ENCODE measurements around the gene MB21D2.

The MB21D2 gene

DNA sequence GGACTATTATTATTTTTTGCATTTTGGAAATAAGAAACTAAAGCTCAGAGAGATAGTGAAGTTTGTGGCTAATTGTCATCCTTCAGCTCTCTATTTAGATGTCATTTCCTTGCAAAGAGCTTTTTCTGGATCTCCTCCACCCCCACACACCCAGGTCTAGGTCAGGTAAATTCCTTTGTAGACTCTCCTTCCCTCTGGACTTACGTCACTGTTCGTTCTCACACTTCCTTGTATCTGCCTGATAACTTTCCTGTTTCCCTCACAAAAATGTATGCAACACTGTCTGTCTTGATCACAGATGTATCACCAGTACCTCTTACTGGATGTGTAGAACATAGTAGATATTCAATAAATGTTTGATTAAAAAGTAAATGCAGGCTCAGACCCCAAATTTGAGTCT lies 6.1 kb upstream of the MB21D2 start:
- DNase-seq (ENCODE audit: low spot score) = no peak

DNA sequence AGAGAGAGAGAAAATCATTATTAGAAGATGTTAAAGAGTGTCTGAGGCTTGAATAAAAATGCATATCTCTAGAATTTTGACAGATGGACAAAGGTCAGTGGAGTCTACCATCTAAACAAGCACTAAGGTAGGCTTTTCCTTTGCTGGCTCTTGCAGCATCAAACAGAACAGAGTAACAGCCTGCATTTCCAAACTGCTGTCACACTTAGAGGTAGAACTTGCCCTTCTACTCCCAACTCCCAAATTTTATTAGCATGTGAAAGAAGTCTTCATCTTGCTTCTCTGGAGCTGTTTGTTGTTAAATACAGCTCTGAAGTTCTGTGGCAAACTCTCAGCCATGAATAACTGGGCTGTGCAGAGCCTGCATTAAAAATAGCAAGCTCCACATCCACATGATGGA lies 4.1 kb upstream of the MB21D2 start:
- DNase-seq (ENCODE audit: low spot score) = no peak

DNA sequence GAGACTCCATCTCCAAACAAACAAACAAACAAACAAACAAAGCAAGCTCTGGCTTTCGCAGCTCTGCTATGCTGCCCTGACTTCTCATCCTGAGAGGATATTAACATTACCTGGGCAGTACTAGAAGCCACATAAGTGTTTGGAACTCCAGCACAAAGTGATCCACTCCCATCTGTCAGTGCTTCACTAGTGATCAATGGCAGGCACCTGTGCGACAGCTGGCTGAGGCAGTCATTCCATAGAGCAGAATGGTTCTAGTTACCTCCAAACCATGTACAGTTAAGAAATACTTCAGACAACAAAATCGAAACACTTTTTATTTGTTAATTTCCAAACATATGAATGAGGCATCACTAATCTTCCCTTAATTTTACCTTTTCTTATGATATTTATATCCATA lies 2.8 kb upstream of the MB21D2 start:
- DNase-seq (ENCODE audit: low spot score) = no peak

DNA sequence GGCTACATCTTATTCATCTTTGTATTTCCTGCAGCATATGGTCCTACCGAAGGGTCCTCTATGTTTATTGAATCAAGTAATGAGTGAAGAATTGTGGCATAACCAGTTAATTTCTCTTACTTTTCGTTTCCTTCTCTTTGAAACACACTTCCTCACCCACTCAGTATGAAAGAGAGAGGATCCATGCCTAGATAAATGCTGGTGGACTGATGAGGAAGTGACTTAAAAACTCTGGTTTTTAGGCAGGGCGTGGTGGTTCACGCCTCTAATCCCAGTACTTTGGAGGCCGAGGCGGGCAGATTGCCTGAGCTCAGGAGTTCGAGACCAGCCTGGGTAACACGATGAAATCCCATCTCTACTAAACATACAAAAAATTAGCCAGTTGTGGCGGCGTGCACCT lies 2.2 kb upstream of the MB21D2 start:
- no peak for DNase-seq (ENCODE audit: low spot score)

DNA sequence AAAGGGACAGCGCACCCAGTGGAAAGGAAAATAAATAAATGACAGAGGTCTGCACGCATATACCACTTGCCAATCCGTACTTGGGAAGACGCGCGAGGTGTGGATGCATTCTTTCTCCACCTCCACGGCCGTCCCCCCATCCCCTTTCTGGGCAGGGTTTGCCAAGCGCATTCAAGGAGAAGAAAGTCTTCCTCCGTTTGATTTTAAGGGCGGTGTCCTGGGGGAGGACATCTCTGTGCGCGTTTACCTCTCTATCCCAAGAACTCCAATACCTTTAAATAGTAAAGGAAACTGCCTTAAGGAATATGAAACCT lies 576 bp upstream of the MB21D2 start:
- DNase-seq (ENCODE audit: low spot score) = no peak

DNA sequence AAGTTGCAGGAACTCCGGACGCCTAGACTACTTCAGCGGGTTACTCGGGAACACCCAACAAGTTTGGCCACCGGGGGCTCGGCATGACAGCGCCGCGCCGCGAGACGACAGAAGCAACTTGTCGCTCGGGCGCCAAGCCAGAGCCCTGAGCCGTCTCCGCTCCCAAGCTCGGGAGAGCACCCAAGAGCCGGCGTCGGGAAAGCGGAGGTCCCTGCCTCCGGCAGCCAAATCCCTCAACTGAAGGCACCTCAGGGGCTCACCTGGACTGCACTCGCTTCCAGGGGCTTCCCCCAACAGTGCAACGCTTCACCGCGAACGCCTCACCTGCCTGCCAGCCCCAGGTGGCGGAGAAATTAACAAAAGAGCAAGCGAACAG lies 640 bp downstream of the MB21D2 start:
- peak; percentile 52 for DNase-seq (ENCODE audit: low spot score)

DNA sequence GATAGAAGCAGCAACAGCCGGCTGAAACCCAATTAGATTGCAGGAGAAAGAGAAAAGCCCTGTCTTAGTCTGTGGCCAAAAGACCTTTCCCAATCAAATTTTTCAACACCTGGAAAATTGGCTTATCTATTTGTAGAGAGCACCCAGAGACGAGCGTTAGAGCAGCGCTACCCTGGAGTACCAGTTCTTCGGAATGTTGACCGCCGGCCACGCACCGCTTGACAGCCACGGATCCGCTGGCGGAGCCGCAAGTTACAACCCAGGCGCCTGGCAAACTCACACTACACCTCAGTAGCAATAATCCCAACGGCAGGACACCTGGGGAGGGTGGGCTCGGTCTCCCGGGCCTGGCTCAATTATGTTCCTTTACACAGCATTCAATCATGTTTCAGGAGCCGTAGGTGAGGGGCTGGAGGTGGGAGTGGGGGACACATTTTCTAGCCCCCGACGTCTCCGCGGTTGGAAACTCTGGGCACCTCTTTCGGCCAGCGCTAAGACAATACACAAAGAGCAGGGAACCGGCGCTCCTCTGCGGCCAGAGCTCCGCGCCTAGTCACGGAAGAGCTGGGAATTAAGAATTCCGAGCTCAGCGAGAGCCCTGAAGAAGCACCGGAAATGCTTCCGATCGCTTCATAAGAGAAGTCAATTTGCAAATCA lies 1.2 kb downstream of the MB21D2 start:
- DNase-seq (ENCODE audit: low spot score) = peak; percentile 26

DNA sequence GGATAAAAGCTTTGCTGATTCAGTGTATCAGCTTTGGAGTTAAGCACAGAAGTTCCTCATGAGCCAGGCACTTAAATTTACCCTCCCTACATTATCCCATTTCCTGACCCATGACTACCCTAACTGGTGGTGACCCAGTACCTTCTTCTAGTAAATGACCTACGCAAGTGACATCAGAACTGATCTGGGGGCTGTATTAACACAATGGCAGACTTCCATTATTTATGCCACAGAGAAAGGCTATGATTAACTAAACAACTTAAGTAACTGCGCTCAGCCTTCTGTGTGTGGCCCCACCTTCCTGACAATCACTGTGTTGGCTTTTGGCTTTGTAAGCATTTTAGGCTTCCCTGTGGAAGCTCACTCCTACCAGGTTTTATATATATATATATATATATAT lies 1.9 kb downstream of the MB21D2 start:
- no peak for DNase-seq (ENCODE audit: low spot score)

DNA sequence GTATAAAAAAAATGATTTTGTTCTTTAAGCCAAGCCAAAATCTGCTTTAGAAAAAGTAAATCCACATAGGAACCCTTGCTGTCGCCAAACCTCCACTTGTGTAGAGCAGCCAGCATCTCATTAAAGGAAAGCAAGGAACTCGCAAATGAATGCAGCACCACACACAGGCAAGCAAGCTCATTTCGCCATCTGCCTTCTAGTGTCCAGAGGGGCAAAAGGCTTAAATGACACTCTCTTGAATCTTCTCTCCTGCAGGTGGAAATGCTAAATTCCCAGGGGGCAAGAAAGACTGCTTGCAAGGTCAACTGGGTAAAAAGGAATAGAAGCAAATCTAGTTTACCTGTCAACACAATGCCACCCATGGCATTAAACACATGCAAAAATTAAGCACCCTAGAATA lies 2.4 kb downstream of the MB21D2 start:
- DNase-seq (ENCODE audit: low spot score) = no peak

DNA sequence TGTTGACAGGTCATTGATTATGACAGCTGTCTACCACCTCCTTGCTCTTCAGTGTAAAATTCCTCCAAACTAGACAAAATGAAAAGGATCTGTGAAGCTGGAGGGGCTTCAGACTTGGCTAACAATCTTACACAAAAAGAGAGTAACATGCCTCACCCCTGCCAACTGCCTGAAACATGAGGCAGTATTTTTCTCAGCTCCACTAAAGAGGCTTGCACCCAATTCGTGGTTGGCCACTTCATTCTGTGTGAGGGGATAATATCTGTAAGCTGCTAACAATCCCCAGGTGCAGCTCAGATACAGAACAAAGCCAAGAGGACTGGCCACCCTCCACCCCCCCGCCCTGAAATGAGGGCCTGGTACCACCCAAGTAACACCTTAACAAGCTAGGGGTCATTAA lies 2.8 kb downstream of the MB21D2 start:
- DNase-seq (ENCODE audit: low spot score) = no peak

DNA sequence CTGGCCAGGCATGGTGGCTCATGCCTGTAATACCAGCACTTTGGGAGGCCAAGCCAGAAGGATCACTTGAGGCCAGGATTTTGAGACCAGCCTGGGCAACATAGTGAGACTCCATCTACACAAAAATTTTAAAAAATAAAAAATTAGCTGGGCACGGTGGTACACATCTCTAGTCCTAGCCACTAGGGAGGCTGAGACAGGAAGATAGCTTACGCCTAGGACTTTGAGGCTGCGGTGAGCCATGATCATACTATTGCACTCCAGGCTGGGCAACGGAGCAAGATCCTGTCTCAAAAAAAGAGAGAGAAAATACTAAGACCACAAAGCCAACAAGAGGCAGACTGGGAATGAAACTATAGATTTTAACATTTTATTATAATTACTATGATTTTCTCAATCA lies 4.1 kb downstream of the MB21D2 start:
- no peak for DNase-seq (ENCODE audit: low spot score)

DNA sequence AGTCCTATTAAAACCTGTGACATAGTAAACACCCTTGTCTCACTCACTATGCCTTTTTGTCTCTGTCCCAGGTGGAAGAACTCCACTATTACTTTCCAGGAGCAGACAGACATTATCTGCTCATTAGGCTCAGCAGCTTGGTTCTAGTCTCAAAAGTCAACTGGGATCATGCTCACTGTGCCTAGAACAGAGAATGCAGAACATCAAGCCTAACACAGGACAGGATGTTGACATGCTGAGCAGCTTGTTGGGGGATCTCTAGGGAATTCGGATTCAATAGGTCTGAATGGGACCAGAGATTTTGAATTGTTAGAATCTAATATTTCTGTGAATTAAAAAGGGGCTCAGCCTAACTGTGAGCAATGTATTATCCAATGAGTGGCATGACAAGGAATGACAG lies 6.4 kb downstream of the MB21D2 start:
- no peak for DNase-seq (ENCODE audit: low spot score)

DNA sequence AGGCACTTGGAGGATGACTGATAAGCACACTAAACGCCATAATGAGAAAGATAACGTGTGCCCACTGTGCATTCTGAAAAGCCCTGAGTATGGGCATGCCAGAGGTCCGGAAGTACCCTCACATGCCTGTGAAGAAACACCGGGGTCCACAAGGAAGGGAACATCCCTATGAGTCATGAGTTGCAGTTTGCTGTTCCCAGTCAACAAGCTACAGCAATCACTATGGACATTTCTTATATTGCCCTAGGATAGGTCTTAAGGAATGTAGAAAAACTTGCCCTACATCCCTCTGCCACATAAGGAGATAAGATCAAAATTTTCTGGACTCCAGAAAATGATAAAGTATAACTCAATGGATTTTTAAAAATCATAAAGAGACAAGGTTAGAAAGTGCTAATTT lies 9.9 kb downstream of the MB21D2 start:
- DNase-seq (ENCODE audit: low spot score) = no peak

DNA sequence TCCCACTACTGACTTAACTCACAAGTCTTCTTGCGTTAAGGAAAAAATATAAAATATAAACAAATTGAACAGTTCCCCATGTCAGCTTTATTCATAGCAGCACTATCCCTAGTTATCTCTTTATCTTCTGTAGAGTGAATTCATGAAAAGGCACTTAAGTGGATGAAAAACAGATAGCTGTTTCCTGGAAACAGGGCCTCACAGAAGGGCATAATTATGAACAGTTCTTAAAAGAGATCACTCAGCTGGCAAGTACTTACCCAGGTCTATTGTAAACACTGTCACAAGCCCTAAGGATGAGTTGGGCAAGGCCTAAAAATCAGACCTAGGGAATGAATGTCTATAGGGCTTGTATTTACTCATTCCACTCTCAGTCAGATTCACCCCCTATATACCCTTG lies 10.7 kb downstream of the MB21D2 start:
- no peak for DNase-seq (ENCODE audit: low spot score)

DNA sequence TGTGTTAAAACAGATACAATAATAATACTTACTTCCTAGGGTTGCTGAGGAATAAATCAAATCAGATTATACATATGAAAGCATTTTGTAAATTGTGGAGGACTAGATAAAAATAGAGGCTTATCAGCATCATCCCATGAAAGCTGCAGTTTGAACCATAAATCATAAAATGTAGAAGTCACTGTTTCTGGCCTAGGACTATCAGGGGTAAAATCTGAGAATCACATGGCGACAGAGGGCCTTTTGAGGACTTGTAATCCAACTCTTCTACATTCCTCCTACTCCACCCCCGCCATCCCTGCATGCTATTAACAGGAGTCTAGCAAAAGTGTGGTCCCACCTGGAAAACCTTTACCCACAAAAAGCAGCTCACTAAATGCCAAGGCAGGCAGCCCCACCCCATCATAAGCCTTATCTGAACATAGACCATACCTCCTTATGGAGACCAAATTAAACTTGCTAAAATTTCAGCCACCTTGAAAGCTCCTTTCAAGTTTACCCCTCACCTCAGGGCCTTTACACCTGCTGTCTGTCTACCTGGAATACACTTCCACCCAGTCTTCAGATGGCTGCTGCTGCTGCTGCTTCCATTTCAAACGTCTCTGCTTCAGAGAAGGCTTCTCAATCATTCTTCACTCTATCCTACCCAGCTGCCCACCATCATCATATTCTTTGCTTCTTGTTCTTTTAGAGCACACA lies 11.5 kb downstream of the MB21D2 start:
- DNase-seq (ENCODE audit: low spot score) = no peak

DNA sequence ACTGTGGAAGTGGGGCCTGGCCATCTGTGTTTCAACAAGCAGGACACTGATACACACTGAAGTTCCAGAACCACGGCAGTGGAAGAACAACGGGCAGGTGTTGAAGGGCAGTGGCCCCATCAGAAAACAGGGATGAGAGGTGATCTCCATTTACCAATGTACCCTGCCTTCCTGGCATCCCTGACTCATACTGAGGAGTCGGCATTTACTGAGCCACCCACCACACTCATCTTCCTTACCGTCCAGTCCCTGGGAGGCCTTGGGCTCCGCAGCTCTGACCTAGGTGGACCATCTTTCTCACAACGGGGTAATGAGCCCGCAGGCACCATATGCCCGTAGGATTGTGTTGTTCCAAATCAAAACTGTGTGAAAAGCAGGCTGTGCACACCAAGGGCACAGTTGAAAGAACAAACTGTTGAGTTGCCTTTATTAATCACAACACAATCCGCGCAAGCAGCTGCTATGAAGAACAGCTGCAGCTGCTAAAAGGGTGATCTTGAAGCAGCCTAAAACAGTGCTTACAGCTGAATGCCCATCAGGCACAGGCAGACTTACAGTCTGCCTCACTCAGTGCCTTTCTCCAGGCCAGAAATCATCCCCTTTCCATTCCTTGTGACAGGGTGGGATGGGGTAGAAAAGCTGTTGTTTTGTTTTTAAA lies 12.9 kb downstream of the MB21D2 start:
- DNase-seq (ENCODE audit: low spot score) = no peak

DNA sequence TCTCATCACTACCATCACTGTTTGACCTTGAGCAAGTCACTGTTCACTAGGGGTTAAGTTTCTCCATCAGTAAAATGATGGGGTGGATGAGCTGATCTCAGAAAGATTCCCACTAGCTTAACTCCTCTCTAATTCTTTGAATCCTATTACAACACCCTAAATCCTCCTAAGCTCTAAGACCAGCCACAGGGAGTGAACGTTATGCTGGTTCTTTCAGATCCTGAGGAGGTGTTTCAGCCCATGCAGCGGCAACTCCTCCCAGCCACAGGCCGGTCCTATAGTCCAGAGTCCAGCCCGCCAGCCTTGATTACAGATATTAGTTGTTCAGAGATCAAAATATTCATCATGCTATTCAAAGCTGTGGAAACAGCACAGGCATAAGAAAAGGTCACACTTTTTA lies 15.1 kb downstream of the MB21D2 start:
- no peak for DNase-seq (ENCODE audit: low spot score)

DNA sequence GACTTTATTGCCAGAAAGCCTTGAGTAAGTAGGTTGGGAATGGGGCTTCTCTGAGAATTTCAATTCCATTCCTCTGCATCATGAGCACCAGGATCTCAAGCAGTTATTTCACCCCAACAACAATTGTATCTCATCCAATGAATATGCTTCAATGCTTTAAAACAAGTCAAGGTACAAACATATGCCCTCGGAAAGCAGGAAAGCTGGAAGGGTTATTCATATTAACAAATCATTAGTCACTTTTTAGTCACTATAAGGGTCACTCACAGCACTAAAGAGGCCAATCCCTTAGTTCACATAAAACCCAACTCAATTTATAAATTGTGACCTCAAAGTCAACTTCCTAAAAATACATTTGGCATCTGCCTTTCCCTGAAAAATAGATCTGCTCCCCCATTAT lies 16.2 kb downstream of the MB21D2 start:
- DNase-seq (ENCODE audit: low spot score) = no peak

DNA sequence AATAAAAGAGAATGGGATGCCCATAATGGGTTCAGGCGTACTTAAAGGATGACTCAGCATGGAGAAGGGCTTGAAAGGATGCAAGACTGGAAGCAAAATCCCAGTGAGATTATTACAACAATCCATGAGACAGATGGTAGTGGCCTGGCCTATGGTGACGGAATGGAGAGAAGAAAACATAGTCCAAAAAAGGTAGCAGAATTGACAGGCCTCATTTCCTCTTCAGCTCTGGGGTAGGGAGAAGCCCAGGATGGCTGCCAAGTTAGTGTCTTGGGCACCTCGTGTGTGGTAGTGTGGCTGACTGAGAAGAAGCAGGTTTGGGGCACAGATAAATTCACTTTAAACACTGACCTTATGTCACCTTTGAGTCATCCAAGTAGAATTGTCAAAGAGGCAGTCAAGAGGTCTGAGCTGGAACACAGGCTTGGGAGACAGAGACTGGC lies 18.1 kb downstream of the MB21D2 start:
- no peak for DNase-seq (ENCODE audit: low spot score)

DNA sequence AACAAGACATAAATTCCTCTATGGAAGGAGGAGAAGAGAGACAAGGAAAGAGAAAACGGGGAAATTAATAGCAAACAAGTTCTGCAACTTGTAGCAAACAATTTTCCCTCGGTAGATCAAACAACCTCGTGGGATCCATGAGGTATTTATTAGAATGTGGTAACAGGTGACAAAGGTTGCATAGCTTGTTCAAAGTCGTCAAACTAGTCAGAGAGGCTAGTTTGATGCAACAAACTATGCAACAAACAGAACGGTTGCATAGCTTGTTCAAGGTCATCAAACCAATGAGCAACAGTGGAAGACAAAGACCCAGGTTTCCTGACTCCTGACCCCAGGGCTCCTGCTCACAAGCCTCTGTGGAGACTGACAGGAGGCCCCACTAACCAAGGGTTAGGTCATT lies 20.7 kb downstream of the MB21D2 start:
- no peak for DNase-seq (ENCODE audit: low spot score)

DNA sequence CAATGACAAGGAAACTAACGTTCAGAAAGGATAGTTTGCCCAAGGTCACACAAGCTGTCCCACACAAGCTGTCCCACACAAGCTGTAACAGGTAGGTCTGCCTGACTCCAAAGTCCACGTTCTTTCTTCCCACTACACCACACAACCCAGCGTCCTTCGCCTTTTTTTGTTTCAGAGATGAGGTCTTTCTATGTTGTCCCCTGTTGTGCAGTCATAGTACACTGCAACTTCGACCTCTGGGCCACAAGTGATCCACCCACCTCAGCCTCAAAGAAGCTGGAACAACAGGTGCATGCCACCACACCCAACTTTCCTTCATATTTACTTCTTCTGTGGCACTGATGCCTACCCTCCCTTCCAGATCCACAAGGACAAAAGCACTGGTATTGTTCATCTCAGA lies 21.4 kb downstream of the MB21D2 start:
- no peak for DNase-seq (ENCODE audit: low spot score)

DNA sequence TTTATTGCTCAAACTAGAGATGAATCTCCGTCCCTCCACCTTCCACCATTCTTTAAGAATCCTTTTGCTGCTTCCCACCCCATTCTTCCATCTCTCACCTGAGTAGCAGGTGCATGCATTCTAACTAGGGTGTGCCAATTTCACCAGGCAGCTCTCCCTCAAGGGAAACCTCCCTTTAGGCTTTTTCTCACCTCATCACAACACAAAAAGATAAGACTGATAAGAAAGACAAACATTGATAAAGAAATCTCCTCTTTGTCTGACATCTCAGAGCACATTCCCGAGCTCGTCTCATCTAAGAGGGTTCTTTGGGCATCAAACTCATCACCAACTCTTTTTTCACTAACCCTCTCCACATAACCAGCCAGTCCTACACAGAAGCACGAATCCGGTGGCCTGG lies 23.0 kb downstream of the MB21D2 start:
- DNase-seq (ENCODE audit: low spot score) = no peak

DNA sequence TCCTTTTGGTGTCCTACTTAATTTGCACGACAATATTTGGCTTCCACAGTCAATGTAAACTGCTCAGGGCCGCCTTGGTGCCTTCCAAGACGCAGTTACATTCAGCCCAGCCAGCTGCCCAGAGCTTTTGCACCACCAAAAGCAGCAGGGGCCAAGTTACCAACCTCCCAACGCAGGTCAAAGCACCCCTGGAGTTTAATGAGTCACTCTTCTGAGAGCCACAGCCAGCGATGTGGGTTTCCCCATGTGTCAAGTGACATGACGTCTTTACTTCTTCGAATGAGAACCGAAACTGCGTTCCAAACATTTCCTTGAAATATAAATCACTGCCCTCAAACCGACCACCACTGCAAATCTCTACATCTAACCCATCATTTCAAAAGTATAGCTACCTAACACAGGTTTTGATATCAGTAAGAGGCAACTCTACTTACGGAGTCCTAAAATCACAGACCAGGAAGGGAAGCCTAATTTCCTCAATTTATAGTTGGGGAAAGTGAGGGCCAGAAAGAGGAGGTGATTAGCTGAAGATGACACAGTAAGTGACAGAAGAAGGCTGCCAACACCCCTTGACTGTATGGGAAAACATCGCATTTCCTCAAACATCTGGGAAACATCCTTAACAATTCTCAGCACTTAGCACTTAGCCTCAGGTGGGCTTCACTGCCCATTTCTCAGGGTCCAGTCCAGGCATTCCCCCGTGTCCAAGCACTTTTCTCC lies 24.5 kb downstream of the MB21D2 start:
- no peak for DNase-seq (ENCODE audit: low spot score)

All from iPS-NIHi11 (cell line).